ENCODE measurements around the gene RUNX2. TPM values are rescaled to one million over a fixed set of nuclear protein-coding genes. Genes with fewer than 3 reads are reported as not detected.

The RUNX2 gene
- total RNA-seq, 1 experiment from 2014 or later, result 7.0 TPM

DNA sequence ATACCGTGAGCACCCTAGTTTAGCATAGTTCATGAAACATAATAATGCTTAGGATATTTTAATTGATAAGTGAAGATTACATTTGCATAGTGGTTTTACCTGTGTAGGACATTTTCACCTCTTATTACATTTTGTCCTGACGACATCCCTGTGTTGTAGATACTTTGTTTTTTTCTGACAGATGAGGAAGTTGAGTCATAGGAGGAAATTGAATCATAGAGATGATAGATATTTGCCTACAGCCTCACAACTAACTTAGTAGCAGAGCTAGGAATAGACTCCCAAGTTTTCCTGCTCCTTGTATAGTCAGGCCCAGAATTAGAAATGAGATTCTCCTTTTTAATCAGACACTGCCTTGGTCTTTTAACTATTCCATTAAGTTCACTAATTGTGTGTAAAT lies 150.1 kb downstream of the RUNX2 start:
- Histone ChIP-seq H3K27me3 (ENCODE audit: control insufficient read depth, insufficient read depth, low read length) (no peaks in the 10 kb centered on the region), H3K27ac (ENCODE audit: low read length) (no peak overlapping the region), H3K4me1 (ENCODE audit: control insufficient read depth, insufficient read depth, low read length) (no peaks in the 10 kb centered on the region), H3K9me3 (ENCODE audit: control insufficient read depth, insufficient read depth, low read depth, low read length) (no peaks in the 10 kb centered on the region), H3K4me3 (ENCODE audit: low read depth in 2 of 2, low read length in 2 of 2) (no peak overlapping the region), H3K36me3 (ENCODE audit: control insufficient read depth, insufficient read depth, low read length) (no peaks in the 10 kb centered on the region; the same call in 1 of the 2 replicates)
- DNase-seq (ENCODE audit: low read depth, low spot score), result peak; percentile 51
- intact Hi-C loops (cut with micrococcal nuclease; ENCODE audit: unreplicated experiment), result no loop called here
- TF ChIP-seq SIN3A (IDR thresholded peaks at IDR 0.05; ENCODE audit: borderline replicate concordance, insufficient read depth, low read depth, low read length) (no peak), TCF7L2 (IDR thresholded peaks at IDR 0.05; ENCODE audit: low read depth, low read length) (no peak), POLR2AphosphoS5 (IDR thresholded peaks at IDR 0.05; ENCODE audit: low read depth, low read length) (no peak)
- TF ChIP-seq, protein P1, sequence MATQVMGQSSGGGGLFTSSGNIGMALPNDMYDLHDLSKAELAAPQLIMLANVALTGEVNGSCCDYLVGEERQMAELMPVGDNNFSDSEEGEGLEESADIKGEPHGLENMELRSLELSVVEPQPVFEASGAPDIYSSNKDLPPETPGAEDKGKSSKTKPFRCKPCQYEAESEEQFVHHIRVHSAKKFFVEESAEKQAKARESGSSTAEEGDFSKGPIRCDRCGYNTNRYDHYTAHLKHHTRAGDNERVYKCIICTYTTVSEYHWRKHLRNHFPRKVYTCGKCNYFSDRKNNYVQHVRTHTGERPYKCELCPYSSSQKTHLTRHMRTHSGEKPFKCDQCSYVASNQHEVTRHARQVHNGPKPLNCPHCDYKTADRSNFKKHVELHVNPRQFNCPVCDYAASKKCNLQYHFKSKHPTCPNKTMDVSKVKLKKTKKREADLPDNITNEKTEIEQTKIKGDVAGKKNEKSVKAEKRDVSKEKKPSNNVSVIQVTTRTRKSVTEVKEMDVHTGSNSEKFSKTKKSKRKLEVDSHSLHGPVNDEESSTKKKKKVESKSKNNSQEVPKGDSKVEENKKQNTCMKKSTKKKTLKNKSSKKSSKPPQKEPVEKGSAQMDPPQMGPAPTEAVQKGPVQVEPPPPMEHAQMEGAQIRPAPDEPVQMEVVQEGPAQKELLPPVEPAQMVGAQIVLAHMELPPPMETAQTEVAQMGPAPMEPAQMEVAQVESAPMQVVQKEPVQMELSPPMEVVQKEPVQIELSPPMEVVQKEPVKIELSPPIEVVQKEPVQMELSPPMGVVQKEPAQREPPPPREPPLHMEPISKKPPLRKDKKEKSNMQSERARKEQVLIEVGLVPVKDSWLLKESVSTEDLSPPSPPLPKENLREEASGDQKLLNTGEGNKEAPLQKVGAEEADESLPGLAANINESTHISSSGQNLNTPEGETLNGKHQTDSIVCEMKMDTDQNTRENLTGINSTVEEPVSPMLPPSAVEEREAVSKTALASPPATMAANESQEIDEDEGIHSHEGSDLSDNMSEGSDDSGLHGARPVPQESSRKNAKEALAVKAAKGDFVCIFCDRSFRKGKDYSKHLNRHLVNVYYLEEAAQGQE (IDR thresholded peaks at IDR 0.05; ENCODE audit: insufficient read depth in 1 of 2, low read depth in 2 of 2, low read length in 1 of 2), result no peak
- TF ChIP-seq, protein P2, sequence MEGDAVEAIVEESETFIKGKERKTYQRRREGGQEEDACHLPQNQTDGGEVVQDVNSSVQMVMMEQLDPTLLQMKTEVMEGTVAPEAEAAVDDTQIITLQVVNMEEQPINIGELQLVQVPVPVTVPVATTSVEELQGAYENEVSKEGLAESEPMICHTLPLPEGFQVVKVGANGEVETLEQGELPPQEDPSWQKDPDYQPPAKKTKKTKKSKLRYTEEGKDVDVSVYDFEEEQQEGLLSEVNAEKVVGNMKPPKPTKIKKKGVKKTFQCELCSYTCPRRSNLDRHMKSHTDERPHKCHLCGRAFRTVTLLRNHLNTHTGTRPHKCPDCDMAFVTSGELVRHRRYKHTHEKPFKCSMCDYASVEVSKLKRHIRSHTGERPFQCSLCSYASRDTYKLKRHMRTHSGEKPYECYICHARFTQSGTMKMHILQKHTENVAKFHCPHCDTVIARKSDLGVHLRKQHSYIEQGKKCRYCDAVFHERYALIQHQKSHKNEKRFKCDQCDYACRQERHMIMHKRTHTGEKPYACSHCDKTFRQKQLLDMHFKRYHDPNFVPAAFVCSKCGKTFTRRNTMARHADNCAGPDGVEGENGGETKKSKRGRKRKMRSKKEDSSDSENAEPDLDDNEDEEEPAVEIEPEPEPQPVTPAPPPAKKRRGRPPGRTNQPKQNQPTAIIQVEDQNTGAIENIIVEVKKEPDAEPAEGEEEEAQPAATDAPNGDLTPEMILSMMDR (IDR thresholded peaks at IDR 0.05), result no peak
- no TSS peak for BruUV-seq (replicated peaks)
- in situ Hi-C loops (cut with HindIII; ENCODE audit: low pct_unique_long_range_greater_than_20kb, low sequenced_read_pairs), result no loop called here
- 0 out of 2 replicates have a peak, but pooled peaks have one; percentile 42 for ATAC-seq
- ChIA-PET CTCF (no interaction called here), POLR2A (no interaction called here)

DNA sequence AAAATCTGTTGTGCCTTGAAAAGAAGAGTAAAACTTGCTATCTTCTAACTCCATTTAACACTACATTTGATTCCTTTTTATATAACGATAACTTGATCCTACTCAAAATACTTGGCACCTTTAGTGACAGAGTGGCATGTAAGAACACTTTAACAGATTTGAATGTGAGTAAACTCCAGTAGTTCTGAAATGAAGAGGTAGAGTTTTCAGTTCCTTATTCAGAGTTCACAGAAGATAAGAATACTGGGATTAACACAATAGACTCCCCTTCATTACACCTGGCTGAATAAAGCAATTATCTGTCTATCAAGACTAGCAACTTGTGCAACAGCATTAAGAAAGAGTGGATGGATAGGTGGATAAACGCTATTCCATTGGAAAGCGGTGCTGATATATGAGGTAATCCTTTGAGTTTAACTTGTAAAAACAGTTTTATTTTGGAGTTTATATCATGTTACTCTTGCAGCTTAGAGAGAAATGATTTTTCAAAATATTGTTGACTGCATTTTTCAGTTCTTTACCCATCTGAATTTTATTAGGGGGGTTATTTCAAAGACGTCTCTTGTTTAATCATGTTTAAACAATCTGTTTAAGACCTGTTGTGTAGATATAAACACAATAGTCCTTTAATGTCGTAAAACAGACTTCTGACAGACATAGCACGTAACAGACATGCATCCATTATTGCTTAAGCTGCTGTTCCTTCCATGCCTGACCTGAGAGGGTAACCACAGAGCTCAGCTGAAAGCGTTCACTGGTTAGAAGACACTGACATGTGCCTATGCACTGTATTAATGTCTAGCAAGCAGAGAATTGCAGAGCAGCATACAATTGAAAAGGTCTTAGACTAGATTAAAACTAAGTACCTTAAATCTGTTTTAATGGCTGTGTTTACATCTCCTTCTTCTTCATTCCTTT lies 152.0 kb downstream of the RUNX2 start:
- no peaks in the 10 kb centered on the region; the same call in 1 of the 2 replicates for H3K36me3 ChIP-seq (ENCODE audit: control insufficient read depth, insufficient read depth, low read length)
- no peak overlapping the region for H3K4me3 ChIP-seq (ENCODE audit: low read depth in 2 of 2, low read length in 2 of 2)
- ATAC-seq, result no peak
- H3K27ac ChIP-seq (ENCODE audit: low read length), result no peak overlapping the region
- H3K27me3 ChIP-seq (ENCODE audit: control insufficient read depth, insufficient read depth, low read length), result no peaks in the 10 kb centered on the region
- ChIA-PET CTCF (no interaction called here), POLR2A (no interaction called here)
- DNase-seq (ENCODE audit: low read depth, low spot score), result no peak
- no peaks in the 10 kb centered on the region for H3K4me1 ChIP-seq (ENCODE audit: control insufficient read depth, insufficient read depth, low read length)
- TF ChIP-seq, protein P2 (IDR thresholded peaks at IDR 0.05), result no peak
- TF ChIP-seq SIN3A (IDR thresholded peaks at IDR 0.05; ENCODE audit: borderline replicate concordance, insufficient read depth, low read depth, low read length), result no peak
- TF ChIP-seq, protein P1 (IDR thresholded peaks at IDR 0.05; ENCODE audit: insufficient read depth in 1 of 2, low read depth in 2 of 2, low read length in 1 of 2), result no peak
- no peaks in the 10 kb centered on the region for H3K9me3 ChIP-seq (ENCODE audit: control insufficient read depth, insufficient read depth, low read depth, low read length)
- intact Hi-C loops (cut with micrococcal nuclease; ENCODE audit: unreplicated experiment), result no loop called here
- in situ Hi-C loops (cut with HindIII; ENCODE audit: low pct_unique_long_range_greater_than_20kb, low sequenced_read_pairs), result no loop called here
- BruUV-seq (replicated peaks), result no TSS peak
